HuH-7.5 (cell line): ENCODE measurements around the gene HBQ1.
"Not testable (repeated sequence)": the region's sequence is repeated elsewhere in the genome, so short reads cannot be mapped to it uniquely, and the experiment has no call there.

Experiments used
- DNase-seq: peaks from one replicate; pipeline ENCODE4 v3.0.0; 2011; ENCODE audit warnings: low spot score

HBQ1 gene

GRCh38 chr16:176477-177382 lies 3.5 kb upstream of the HBQ1 start, which contains the start of gene HBA1:
TSS of gene HBA1 (plus strand) at chr16:176680. CDS start at chr16:176717, 37 bp downstream.
- not testable (repeated sequence) for DNase-seq

GRCh38 chr16:177394-177822 lies 2.9 kb upstream of the HBQ1 start:
- DNase-seq, result no peak

GRCh38 chr16:177981-178667 lies 2.1 kb upstream of the HBQ1 start:
- no peak for DNase-seq

- no peak for DNase-seq
Observed at GRCh38 chr16:178668-179015, 1.6 kb upstream of the HBQ1 start.

- DNase-seq, result no peak
Observed at GRCh38 chr16:179211-180092, 807 bp upstream of the HBQ1 start.

DNA sequence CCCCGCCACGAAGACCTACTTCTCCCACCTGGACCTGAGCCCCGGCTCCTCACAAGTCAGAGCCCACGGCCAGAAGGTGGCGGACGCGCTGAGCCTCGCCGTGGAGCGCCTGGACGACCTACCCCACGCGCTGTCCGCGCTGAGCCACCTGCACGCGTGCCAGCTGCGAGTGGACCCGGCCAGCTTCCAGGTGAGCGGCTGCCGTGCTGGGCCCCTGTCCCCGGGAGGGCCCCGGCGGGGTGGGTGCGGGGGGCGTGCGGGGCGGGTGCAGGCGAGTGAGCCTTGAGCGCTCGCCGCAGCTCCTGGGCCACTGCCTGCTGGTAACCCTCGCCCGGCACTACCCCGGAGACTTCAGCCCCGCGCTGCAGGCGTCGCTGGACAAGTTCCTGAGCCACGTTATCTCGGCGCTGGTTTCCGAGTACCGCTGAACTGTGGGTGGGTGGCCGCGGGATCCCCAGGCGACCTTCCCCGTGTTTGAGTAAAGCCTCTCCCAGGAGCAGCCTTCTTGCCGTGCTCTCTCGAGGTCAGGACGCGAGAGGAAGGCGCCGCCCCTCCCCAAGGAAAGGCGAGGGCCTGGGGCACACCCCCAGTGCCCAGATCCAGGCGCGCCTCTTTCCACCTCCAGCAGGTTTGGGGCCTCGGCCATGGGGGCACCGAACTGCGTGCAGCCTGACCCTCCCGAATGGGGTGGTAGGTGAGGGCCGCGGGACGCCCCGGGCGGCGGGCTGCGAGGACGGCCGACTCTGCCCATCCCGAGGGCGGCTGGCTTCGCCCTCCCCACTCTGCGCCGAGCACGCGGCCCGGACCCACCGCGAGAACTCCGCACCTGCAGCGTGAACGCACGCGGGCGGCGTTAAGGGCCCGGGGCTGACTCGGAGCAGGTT lies 664 bp downstream of the HBQ1 start:
- DNase-seq, result peak; percentile 97

DNA sequence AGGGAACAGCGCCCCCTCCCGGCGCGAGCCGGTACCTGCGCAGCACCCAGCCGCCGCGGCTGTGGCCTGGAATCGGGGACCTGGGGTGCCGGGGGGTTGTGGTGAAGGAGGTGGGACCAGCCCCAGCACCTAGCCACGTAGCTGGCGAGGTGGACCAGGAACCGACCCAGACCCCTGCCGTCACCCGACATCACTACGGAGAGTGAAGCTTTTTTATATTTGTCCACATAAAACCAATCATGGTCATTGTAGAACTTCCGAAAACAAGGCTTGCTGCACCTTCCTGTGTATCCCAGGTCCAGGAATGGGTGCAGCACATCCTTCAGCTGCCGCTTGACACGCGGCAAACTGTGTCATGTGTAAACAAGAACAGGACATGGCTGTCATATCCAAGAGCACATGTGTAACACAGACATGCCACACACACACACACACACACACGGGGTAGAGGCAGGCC lies 1.3 kb downstream of the HBQ1 start:
- no peak for DNase-seq

GRCh38 chr16:183005-183404 lies 2.7 kb downstream of the HBQ1 start:
- no peak for DNase-seq

DNA sequence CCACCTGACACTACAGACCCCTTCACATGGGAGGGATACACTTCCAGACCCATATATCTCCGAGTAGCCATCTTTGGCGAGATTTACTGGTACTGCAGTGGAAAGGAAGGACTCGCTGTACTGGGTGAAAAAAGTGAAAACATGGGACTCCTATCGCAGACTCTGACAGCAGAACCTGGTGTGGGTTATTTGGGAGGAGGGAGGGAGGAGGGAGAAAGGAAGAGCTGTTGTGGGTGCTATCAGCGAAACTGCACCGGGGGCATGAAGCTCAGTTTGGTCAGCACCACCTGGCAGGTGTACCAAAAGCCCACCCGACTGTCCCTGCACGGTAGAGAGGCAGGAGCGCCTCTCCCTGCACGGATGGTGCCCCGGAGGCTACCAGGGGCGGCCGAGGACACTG lies 5.0 kb downstream of the HBQ1 start:
- no peak for DNase-seq

DNA sequence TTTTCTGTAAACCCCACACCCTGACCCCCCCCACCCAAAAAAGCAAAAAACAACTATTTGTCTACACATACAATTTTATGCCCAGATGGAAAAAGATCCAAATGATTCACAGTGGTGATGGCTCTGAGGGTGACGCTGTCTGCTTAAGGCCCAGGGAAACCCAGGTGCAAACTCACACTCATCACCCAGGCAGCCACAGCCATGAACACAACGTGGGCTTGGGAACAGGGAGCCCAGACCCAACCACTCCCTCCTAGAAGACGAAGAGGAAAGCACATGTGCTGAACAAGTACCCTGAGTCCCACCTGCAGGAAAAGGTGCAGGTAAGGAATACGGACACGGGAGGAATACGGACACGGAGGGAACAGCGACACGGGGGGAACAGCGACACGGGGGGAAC lies 5.4 kb downstream of the HBQ1 start:
- no peak for DNase-seq

DNA sequence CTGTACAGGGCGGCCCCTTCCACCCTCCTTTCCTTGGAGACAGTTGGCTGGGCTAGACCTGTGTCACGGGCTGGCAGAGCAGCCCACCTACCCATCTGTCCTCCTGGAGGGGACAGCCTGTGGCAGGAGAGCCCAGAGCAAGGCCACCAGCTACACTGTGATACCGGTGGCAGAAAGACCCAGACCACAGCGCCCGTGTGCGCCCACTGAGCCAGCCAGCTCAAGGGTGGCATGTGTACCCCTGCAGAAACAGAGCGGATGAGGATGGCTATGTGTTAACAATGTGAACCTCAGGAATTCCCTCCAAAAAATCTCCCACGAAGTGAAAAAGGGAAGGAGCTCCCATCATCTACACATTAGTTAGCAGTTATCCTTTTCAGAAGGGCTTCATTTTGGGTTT lies 7.1 kb downstream of the HBQ1 start:
- no peak for DNase-seq

DNA sequence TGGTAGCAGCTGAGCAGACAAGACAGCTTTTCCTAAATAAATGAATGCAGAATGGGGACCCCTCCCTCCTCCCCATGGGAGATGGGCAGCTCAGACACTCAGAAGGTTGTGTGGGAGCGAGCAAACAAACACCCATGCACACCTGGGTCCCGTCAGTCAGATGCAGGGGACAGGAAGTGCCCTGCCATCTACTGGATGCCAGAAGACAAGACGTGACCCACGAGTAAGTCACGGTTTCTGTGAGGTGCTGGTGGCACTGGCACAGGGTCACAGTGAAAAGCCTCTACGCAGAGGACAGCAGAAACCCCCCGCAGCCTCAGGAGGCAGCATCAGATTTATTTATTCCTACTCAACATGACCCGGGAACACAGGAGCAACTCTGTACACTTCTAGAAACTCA lies 8.4 kb downstream of the HBQ1 start:
- no peak for DNase-seq

GRCh38 chr16:189604-190186 lies 9.4 kb downstream of the HBQ1 start:
- DNase-seq, result no peak

DNA sequence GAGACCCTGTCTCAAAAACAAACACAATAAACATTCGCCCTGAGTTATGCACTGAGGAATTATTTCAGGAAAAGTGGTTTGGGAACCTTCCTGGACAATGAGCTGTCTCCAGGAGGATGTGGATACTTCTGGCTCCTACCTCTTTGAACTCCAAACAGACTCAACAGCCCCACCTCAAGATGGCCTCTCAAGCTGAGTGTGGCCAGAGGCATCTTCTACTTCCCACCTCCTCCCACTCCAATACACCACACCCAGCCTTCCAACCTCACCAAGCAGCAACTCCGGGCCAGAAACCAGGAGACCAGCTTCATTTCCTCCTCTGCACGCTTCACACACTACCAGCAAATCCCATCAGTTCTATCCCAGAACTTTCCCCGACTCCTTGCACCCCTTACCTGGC lies 11.6 kb downstream of the HBQ1 start:
- DNase-seq, result no peak

- DNase-seq, result no peak
Observed at GRCh38 chr16:192686-193085, 12.4 kb downstream of the HBQ1 start.

- no peak for DNase-seq
Observed at GRCh38 chr16:193441-193840, 13.2 kb downstream of the HBQ1 start.

GRCh38 chr16:194516-194915 lies 14.3 kb downstream of the HBQ1 start:
- no peak for DNase-seq

DNA sequence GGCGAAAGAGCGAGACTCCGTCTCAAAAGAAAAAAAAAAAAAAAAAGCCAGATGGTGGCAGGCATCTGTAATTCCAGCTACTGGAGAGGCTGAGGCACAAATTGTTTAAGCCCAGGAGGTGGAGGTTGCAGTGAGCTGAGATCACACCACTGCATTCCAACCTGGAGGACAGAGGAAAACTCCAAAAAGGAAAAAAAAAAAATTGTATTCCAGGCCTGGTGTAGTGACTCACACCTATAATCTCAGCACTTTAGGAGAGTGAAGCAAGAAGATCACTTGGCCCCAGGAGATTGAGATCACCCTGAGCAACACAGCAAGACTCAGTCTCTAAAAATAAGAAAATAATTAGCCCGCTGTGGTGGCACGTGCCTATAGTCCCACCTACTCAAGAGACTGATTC lies 20.1 kb downstream of the HBQ1 start:
- DNase-seq, result no peak

GRCh38 chr16:203246-203645 lies 23.0 kb downstream of the HBQ1 start:
- DNase-seq, result no peak

DNA sequence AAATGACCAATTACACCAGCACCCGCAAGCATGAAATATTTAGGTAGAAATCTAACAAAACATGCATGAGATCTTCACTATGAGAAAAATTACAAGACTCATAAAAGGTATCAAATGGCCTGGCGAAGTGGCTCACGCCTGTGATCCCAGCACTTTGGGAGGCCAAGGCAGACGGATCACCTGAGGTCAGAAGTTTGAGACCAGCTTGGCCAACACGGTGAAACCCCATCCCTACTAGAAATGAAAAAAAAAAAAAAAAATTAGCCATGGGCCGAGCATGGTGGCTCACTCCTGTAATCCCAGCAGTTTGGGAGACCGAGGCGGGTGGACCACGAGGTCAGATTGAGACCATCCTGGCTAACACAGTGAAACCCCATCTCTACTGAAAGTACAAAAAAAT lies 23.8 kb downstream of the HBQ1 start:
- DNase-seq, result not testable (repeated sequence)

DNA sequence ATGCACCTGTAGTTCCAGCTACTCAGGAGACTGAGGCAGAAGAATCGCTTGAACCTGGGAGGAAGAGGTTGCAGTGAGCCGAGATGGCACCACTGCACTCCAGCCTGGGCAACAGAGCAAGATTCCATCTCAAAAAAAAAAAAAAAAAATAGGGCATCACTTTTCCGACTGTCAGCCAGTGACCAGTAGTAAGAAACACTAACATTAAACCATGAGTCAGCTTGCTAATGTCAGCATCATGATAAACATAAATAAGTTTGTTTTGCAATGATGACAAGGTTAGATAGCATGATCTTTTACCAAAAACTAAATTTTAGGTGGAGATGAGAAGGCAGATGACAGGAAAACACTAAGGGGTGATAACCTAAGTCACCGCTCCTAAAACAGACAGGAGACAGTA lies 29.1 kb downstream of the HBQ1 start:
- not testable (repeated sequence) for DNase-seq
